IMR-90 (cell line): ENCODE results near the gene RFPL2. TPM values are rescaled to one million over a fixed set of nuclear protein-coding genes. Genes with fewer than 3 reads are reported as not detected.

Source experiments
- ATAC-seq: fragments of 200-7000 bp; cut with Tn5 transposase; 2 replicates; pipeline ENCODE4 v1.9.1; 2020; ENCODE audit warnings: low read depth, mild to moderate bottlenecking, moderate library complexity
- BruUV-seq: library from RNA; stranded (reverse); fragments of 400-500 nt; replicated peaks from 2 replicates; lab custom pipeline; 2021; lab: Mats Ljungman, UMichigan
- CTCF ChIA-PET: fragments of 300-600 bp; formaldehyde crosslinking; extraction: SDS; loops from one replicate; lab custom pipeline; 2021; ENCODE audit warnings: antibody characterized with exemption; lab: Yijun Ruan, JAX
- POLR2A ChIA-PET: fragments of 300-600 bp; sonication (Branson Sonifier 250); formaldehyde crosslinking; loops from one replicate; lab custom pipeline; 2022; ENCODE audit warnings: antibody characterized with exemption; ENCODE audit not compliant: unreplicated experiment; lab: Charles Lee
- DNase-seq: peaks from one replicate; pipeline ENCODE4 v3.0.0; 2013
- H2AFZ ChIP-seq: replicated peaks from 2 replicates; pipeline ENCODE3; 2013; ENCODE audit warnings: low read length, mild to moderate bottlenecking; ENCODE audit not compliant: poor library complexity
- H2AK5ac ChIP-seq: 2 replicates; pipeline ENCODE4 v1.6.1; 2013; ENCODE audit warnings: low read depth, low read length, inconsistent platforms
- H2AK9ac ChIP-seq: replicated peaks from 2 replicates; pipeline ENCODE3; 2013; ENCODE audit warnings: mild to moderate bottlenecking, low read depth, low read length, moderate library complexity; ENCODE audit not compliant: poor library complexity
- H2BK120ac ChIP-seq: 2 replicates; pipeline ENCODE4 v1.6.1; 2013; ENCODE audit warnings: low read depth, low read length, inconsistent platforms
- H2BK15ac ChIP-seq: 3 replicates; pipeline ENCODE4 v1.6.1; 2013; ENCODE audit warnings: low read depth, low read length, inconsistent platforms
- H2BK20ac ChIP-seq: 2 replicates; pipeline ENCODE4 v1.6.1; 2013; ENCODE audit warnings: low read depth, mild to moderate bottlenecking, inconsistent platforms, low read length, moderate library complexity
- H2BK5ac ChIP-seq: 2 replicates; pipeline ENCODE4 v1.6.1; 2013; ENCODE audit warnings: mild to moderate bottlenecking, low read depth, low read length, inconsistent platforms; ENCODE audit not compliant: poor library complexity, severe bottlenecking
- H3K14ac ChIP-seq: replicated peaks from 2 replicates; pipeline ENCODE4 v1.6.1; 2013; ENCODE audit warnings: low read depth, low read length, inconsistent platforms
- H3K18ac ChIP-seq: 2 replicates; pipeline ENCODE4 v1.6.1; 2013; ENCODE audit warnings: low read depth, low read length, control low read depth
- H3K23ac ChIP-seq: 2 replicates; pipeline ENCODE4 v1.6.1; 2013; ENCODE audit warnings: low read depth, low read length, inconsistent platforms
- H3K27ac ChIP-seq: 2 replicates; pipeline ENCODE4 v1.5.1; 2013; ENCODE audit warnings: mild to moderate bottlenecking, control low read depth, low read length; ENCODE audit not compliant: insufficient read depth
- H3K27me3 ChIP-seq: 2 replicates; pipeline ENCODE4 v1.6.1; 2013; ENCODE audit warnings: low read length; ENCODE audit not compliant: control insufficient read depth, insufficient read depth
- H3K36me3 ChIP-seq: 2 replicates; pipeline ENCODE4 v1.6.1; 2013; ENCODE audit warnings: low read length, mixed read lengths; ENCODE audit not compliant: control insufficient read depth, insufficient read depth
- H3K4ac ChIP-seq: 2 replicates; pipeline ENCODE4 v1.6.1; 2013; ENCODE audit warnings: low read depth, low read length, inconsistent platforms
- H3K4me1 ChIP-seq: 2 replicates; pipeline ENCODE4 v1.6.1; 2013; ENCODE audit warnings: low read length, mixed read lengths; ENCODE audit not compliant: control insufficient read depth, insufficient read depth
- H3K4me2 ChIP-seq: 2 replicates; pipeline ENCODE4 v1.6.1; 2013; ENCODE audit warnings: low read depth, mild to moderate bottlenecking, control low read depth, low read length, moderate library complexity
- H3K4me3 ChIP-seq: 2 replicates; pipeline ENCODE4 v1.5.1; 2013; ENCODE audit warnings: low read depth, mild to moderate bottlenecking, control low read depth, low read length, moderate library complexity; ENCODE audit not compliant: insufficient read depth
- H3K56ac ChIP-seq: 2 replicates; pipeline ENCODE4 v1.6.1; 2013; ENCODE audit warnings: low read length, inconsistent platforms; ENCODE audit not compliant: insufficient read depth; ENCODE audit errors: extremely low read depth
- H3K79me1 ChIP-seq, 2 experiments: 2 replicates each; pipeline ENCODE4 v1.6.1; 2013; ENCODE audit warnings: low read length in 2 of 2, inconsistent platforms in 1 of 2, low read depth in 1 of 2
- H3K9ac ChIP-seq: 2 replicates; pipeline ENCODE4 v1.6.1; 2013; ENCODE audit warnings: low read depth, low read length, control low read depth
- H3K9me1 ChIP-seq: 2 replicates; pipeline ENCODE4 v1.6.1; 2013; ENCODE audit warnings: low read length, inconsistent platforms; ENCODE audit not compliant: insufficient read depth
- H3K9me3 ChIP-seq: 2 replicates; pipeline ENCODE4 v1.6.1; 2013; ENCODE audit warnings: low read length; ENCODE audit not compliant: control insufficient read depth, insufficient read depth
- H4K20me1 ChIP-seq: 2 replicates; pipeline ENCODE4 v1.6.1; 2013; ENCODE audit warnings: low read length, inconsistent platforms; ENCODE audit not compliant: insufficient read depth
- H4K5ac ChIP-seq: 2 replicates; pipeline ENCODE4 v1.6.1; 2013; ENCODE audit warnings: mild to moderate bottlenecking, low read depth, low read length, control low read depth
- H4K8ac ChIP-seq, 2 experiments: 2 replicates each; pipeline ENCODE4 v1.6.1; 2013; ENCODE audit warnings: low read depth in 2 of 2, low read length in 2 of 2, control low read depth in 1 of 2, inconsistent platforms in 1 of 2
- H4K91ac ChIP-seq: 2 replicates; pipeline ENCODE4 v1.6.1; 2013; ENCODE audit warnings: low read depth, low read length, inconsistent platforms; ENCODE audit not compliant: insufficient read depth
- CHD1 ChIP-seq: IDR thresholded peaks from 2 replicates; pipeline ENCODE4 v1.6.1; 2012; ENCODE audit warnings: low read depth, low read length, improper control_type of control experiment
- SMC3 ChIP-seq: fragments of 150-350 bp; IDR thresholded peaks from 2 replicates; pipeline ENCODE4 v1.6.1; 2016; ENCODE audit warnings: low read depth, mild to moderate bottlenecking, antibody characterized with exemption, low read length, moderate library complexity
- WGBS, 2 experiments: methylation state at CpG; one replicate each; pipeline versions ENCODE4 v1.1.5 to v1.1.7; 2013; ENCODE audit warnings: missing lambda C conversion rate in 2 of 2; ENCODE audit not compliant: insufficient read length in 1 of 2; ENCODE audit errors: extremely low coverage in 2 of 2; 5-methylcytosine and 5-hydroxymethylcytosine counted together
- dilution Hi-C: fragments of 300-500 bp; cut with HindIII; formaldehyde crosslinking; loops from one replicate; pipeline ENCODE4 v1.14.3; 2018; ENCODE audit warnings: low sequenced_read_pairs; ENCODE audit not compliant: unreplicated experiment
- in situ Hi-C: fragments of 300-500 bp; cut with MboI; formaldehyde crosslinking; loops from 3 replicates; pipeline ENCODE4 v1.14.3; 2019; ENCODE audit warnings: low sequenced_read_pairs, inconsistent platforms, mixed read lengths
- intact Hi-C: fragments of 100-400 bp; cut with micrococcal nuclease; formaldehyde crosslinking; loops from 2 replicates; pipeline ENCODE4 v1.10.0; 2022
- polyA plus RNA-seq, 3 experiments: library from polyadenylated mRNA; depleted of rRNA; stranded (reverse); fragments of >200 nt; gene quantifications; 2 replicates each; pipeline ENCODE4 v1.2.3, GENCODE V29; 2012; ENCODE audit warnings: low replicate concordance in 1 of 3
- total RNA-seq: library from RNA; depleted of rRNA; stranded (reverse); fragments of >200 nt; gene quantifications from 2 replicates; pipeline ENCODE4 v1.2.3, GENCODE V29; 2012

RFPL2 gene
- total and polyA plus RNA-seq, 2 of the 4 experiments (the other 2 are of a cell fraction), result not detected

DNA sequence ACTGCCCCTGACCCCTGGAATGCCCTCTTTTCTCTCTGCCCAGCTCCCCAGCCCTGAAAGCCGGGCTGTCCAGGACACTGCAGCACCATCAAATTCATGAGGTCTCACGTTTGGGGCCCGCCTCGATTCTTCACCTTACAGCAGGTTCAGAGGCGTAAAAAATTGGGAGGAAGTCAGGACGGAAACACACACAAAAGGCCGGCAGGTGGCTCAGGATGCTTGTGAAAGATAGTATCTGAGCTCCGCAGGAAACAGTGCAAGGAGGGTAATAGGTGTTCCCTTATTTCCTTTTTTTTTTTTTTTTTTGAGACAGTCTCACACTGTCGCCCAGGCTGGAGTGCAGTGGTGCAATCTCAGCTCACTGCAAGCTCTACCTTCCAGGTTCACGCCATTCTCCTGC is 4.1 kb downstream of the RFPL2 start:
- CTCF ChIA-PET, result no interaction called here
- no peak overlapping the region for H3K14ac ChIP-seq
- H3K4me2 ChIP-seq, result no peak overlapping the region
- H3K9me1 ChIP-seq, result no peaks in the 10 kb centered on the region
- no peak overlapping the region for H4K5ac ChIP-seq
- ATAC-seq (no peak), DNase-seq (no peak)
- no peak overlapping the region for H2AK9ac ChIP-seq
- POLR2A ChIA-PET, result no interaction called here
- H2AFZ ChIP-seq, result no peak overlapping the region
- H4K91ac ChIP-seq, result no peak overlapping the region
- H4K8ac ChIP-seq, result no peak overlapping the region
- H3K9me3 ChIP-seq, result no peaks in the 10 kb centered on the region
- intact Hi-C loops (no loop called here), dilution Hi-C loops (no loop called here), in situ Hi-C loops (no loop called here)
- no peak overlapping the region for H3K23ac ChIP-seq
- no peak overlapping the region for H2BK15ac ChIP-seq
- H2BK120ac ChIP-seq, result no peak overlapping the region
- no peaks in the 10 kb centered on the region for H3K4me1 ChIP-seq
- peaks cover 17% of the 10 kb centered on the region; the same call in 1 of the 2 replicates for H3K27me3 ChIP-seq
- no peak overlapping the region for H3K56ac ChIP-seq
- no peaks in the 10 kb centered on the region for H3K79me1 ChIP-seq
- H4K20me1 ChIP-seq, result no peaks in the 10 kb centered on the region
- H3K9ac ChIP-seq, result no peak overlapping the region
- no peak overlapping the region for H2BK5ac ChIP-seq
- H3K18ac ChIP-seq, result no peak overlapping the region
- no peak overlapping the region for H3K4ac ChIP-seq
- H2AK5ac ChIP-seq, result no peak overlapping the region
- no TSS peak for BruUV-seq
- no peaks in the 10 kb centered on the region for H3K36me3 ChIP-seq
- H3K4me3 ChIP-seq, result no peak overlapping the region
- no peak for TF ChIP-seq SMC3
- TF ChIP-seq CHD1, result no peak
- no peak overlapping the region for H2BK20ac ChIP-seq
- 0% methylated on average over 2 of the region's 10 CpGs; no CpG with 5 or more reads in 1 of the 2 experiments for WGBS, 2 experiments
- H3K27ac ChIP-seq, result no peak overlapping the region
